ENCODE measurements around the gene FOLR2.
"Not testable (repeated sequence)": the region's sequence is repeated elsewhere in the genome, so short reads cannot be mapped to it uniquely, and the experiment has no call there.

The FOLR2 gene

DNA sequence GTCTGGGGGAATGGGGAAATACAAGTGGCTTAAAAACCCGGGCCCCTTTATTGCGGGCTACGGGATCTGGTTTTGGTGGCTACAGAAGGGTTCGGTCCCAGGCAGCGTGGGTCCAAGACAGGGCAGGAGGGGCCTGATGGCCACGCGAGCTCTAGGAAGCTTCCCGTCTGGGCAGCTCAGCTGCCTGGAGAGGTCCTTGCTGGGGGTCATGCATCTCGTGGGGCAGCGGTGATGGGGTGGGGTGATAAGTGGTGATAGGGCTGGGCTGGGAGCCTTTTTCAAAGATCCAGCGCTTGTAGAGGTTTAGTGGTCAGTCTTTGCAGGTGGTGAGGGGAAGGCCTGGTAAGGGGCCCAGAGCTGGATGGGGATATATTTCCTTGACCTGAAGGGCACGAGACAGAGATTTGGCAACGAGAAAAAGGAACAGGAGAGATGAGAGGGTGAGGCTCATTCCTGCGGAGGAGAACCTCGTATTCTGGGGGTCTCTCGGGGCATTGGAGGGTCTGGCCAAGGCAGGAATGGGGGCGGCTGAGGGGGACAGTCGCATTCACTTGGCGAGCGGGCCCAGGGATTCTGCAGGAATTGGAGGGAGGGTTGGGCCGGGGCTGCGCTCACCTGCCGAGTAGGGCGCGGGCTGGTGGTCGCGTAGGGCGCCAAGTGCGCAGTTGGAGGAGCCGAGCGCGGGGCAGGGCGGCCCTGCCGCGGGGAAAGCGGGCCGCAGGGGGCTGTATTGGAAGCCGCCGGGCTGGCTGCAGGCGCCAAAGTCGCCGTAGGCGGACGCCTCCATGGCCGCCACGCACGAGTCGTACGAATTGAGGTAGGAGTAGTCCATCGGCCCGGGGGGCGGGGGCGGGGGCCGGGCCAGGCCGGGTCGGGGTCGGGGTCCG lies 26.8 kb downstream of the FOLR2 start:
- no peak for DNase-seq

DNA sequence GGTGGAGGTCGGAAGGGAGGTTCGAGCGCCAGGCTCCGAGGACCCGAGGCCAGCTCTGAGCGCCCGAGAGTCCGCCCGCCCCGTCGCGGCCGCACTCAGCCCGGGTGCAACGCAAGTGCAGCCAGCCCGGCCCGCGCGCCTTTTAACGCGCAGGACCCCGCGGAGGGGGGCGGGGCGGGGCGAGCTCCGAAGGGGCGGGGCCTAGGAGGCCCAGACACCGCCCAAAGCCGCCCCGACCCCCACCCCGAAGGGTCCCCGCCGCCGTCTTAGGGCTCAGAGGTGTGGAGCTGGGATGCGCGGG lies 27.4 kb downstream of the FOLR2 start, which contains the start of gene PHOX2A:
TSS of gene PHOX2A (minus strand) at position 117 of the 301 bp plus-strand sequence. CDS start 172 bp downstream, outside the sequence.
- DNase-seq: no peak

DNA sequence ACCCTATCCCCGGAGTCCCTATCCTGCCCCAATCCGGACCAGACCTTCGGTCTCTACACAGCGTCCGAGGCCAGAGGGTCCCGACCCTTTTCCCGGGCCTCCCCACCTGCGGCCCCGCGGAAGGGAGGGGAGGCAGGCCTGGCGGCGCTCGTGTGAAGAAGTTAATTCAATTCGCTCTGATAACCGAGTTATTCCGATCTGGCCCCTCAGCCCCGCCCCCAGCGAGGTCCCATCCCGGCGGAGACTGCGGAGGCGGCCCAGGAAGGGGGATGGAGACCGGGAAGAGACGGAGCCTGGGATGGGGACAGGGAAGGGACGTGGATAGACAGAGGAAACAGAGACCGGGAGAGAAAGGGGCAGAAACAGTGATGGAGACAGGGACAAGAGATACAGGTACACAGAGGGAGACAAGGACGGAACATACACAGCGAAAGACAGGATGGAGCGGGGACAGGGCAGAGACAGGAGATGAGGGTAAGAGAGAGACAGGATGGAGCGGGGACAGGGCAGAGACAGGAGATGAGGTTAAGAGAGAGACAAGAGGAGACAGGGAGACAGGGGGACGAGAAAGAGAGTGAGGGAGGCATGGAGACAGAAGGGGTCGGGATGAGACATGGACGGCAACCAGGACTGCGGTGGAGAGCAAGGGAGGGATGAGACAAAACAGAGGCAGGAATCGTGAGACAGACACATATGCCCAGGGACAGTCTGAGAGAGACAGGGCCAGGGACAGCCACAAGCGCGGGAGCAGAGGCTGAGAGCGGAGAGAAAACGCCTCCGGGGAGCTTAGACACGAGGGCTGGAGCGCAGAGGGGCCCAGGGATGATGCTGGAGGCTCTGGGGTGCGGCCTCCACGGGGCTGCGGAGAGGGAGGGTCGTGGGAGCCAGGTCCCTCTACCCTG lies 28.0 kb downstream of the FOLR2 start:
- no peak for DNase-seq

DNA sequence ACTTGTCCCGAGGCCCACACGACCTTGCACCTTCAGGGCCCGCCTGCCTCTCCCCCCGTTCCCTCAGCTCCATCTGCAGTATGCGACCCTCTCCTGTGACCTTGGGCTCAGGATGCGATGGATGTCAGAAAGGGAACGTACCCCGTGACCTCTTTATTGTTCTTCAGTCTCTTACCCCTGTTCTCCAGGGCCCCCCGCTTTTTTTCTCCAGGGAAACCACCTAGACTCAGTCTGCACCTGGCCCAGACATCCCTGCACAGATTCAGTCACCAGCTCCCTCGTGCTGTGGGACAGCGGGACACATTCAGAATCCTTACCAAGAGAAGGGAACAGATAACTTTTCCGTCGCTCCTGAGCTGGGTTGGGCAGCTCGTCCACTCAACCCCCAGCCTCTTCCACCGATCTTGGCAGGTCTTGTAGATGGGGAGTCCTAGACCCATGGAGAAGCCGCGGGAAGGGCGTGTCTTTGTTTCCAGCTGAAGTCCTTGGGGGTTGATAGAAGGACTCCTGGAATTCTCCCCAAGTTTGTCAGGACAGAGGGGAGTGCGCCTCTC lies 28.7 kb downstream of the FOLR2 start:
- DNase-seq: no peak

DNA sequence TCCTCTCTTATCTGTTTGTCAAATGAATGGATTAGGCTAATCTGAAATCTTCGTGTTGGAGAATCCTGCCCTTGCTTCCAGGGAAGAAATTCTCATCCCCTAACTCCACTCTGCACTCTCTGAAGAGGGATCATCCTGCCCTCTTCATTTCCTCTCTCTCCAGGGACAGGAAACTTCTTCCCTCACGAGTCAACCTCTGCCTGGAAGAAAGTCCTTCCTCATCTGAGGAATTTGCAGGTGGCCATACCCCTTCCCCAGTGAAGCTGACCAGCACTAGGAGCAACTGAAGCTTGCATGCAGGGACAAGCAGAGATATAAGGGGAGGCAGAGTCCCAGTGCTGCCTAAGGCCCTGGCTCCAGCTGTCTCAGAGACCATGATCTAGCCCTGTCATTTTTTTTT lies 31.0 kb downstream of the FOLR2 start:
- DNase-seq: no peak

DNA sequence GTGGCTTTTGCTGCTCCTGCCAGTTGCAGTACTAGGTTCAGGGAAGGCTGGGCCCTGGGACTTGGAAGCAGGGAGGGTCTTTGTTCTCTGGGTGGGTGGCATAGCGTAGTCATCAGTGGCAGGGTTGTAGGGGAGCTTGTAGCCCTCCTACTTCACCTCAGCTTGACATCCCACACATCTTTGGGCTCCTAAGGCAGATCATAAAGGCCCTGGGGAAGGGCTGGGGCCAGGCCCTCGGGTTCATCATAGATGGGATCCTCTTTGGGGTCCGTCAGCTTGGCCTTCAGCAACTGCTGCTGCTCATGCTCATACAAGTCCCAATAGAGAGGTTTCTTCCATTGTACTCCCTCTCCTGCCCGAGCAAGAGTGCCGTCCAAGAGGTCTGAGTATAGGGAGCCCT lies 33.4 kb downstream of the FOLR2 start:
- no peak for DNase-seq

DNA sequence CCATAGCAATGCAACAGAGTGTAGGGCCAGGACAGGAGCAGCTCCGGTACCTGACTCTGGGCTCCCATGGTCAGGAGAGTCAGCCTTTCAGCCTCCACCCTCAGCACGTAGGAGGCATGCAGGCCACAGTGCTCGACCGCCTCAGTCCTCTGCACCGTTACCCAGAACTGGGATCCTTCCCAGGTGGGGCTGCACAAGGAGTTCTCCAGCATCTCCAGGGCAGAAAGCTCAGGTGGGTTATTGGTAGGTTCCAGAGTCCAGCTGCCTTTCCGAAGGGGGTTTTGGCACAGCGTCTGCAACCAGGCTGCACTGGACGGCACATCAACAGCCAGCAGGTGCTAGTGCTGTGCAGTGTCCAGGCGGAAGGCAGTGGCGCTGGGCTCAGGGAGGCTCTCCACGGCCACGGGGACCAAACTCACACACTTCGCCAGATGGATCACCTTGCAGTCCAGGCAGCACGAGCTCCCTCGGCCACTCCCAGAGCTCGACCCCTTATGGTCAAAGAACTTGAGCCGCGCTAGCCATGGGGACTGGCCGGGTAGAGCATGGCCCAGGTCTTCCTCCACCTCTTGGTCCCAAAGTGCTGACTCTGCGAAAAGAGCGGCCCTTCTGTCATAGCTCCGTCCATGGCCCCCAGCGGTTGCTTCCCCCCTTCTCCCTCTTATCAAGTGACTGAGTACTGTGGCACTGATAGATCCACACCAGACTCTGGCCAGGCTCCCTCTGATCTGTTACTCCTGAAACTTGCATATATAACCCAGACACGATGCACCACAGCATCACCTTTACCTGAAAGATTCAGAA lies 34.3 kb downstream of the FOLR2 start:
- DNase-seq: no peak

DNA sequence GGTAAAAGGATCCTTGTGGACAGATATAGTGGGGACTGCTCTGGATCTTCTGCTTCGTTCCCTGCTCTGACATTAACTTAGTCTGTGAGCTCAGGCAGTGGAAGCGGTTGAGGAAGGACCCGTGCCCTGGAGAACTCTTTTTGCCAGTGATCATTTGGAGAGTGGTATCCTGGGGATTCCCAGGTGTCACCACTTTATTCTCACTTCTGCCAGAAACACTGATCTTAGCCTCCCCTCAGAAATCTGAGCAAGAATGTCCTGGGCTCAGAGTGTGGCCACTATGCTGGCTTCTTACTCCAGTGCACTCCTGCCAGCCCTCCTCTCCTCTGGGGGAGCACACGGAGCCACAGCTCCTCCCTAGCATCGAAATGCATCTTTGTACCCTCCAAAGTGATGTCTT lies 35.0 kb downstream of the FOLR2 start:
- no peak for DNase-seq

DNA sequence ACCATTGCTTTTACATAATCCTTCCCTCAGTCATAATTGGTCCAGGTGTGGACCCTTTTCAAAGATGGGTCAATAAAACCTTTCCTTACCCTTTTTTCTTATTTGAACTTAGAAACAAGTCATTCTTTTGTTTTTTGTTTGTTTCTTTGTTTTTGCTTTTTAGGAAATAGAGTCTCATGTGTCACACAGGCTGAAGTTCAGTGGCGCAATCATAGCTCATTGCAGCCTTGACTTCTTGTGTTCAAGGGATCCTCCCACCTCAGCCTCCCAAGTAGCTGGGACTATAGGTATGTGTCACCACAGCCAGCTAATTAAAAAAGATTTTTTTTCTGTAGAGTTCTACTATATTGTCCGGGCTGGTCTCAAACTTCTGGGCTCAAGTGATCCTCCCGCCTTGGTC lies 36.8 kb downstream of the FOLR2 start:
- no peak for DNase-seq

DNA sequence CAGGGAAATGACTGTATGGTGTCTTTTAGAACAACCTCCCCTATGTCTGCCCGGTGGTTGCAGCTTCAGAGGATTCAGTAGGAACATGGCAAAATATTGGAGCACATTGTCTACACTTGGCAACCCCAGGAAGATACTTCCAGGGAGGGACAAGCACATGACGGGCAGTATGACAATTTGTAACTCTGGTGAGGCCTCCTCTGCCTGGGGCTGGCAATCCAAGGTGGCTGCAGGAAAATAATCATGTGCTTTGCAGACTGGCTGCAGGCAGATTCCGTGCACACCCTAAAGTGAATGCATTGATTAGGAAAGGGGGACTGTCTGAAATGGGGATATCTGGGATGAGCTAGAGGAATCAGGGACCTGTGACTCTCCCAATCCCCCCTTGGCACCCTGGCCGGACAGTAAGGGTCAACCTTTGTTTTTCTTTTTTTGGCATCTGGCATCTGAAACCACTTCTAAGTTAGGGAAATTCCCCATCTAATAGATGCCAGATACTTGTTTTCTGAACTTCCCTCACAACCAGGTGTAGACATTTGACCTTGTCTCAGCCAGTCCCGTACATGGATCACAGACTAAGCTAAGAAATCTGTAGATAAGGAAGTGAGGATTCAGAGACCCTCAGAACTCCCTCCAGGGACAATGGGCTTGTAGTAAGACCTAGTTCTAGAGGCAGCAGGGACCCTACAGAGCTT lies 37.9 kb downstream of the FOLR2 start:
- no peak for DNase-seq

DNA sequence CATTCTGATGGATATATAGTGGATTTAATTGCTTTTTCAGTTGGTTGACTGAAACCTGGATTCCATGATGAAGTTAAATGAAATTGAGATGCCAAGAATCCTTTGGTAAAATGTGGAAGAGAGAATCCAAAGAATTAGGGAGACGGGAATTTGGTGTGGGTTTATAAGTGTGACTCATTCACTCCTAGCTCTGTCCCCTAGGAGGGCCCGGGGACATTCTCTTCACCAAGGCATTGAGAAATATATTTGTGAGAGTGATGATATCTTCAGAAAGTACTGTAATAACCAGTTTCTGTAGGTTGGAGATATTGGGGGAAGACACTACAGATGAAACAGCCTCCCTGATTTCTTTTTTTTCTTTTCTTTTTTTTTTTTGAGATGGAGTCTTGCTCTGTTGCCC lies 41.0 kb downstream of the FOLR2 start:
- DNase-seq: no peak

DNA sequence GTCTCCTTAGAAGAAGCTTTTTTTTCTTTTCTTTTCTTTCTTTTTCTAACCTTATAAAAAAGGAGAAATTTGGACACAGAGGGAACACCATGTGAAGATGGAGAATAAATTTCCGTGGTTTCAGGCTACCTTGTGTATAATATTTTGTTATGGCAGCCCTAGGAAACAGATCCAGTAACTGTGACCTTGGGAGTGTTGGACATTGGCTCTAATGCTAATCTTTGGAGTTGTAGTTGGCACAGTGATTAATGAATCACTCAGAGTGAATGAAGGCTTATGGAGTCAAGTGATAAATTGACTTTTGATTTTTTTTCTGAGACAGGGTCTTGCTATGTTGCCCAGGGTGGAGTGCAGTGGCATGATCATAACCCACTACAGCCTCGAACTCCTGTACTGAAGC lies 42.9 kb downstream of the FOLR2 start:
- DNase-seq: no peak

DNA sequence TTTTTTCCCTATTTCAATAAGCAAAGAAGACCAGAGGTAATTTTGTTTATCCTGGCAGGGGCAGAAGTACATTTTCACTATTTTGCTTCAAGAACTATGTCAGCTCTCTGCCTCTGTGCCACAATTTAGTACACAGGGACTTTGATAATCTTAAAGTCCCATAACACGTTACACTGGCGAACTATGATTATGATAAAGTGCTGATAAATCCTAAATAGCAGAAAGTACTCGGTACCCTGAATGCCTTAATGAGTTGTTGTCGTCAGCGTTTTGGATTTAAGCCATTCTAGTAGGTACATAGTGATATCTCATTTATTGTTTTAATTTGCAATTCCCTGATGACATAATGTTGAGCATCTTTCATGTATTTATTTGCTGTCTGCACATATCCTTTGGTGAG lies 44.0 kb downstream of the FOLR2 start:
- no peak for DNase-seq

DNA sequence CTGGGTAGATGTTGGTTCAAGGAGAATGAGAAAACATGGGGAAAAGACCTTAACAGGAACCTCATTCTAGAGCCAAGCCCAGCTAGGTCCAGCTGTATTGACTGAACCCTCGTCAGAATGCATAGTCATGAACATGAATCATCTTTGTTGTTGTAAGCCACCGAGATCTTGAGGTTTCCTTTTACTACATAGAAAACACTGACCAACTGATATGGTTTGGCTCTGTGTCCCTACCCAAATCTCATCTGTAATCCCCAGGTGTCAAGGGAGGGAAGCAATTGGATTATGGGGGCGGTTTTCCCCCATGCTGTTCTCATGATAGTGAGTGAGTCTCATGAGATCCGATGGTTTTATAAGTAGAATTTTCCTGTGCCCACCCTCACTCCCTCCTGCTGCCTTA lies 46.8 kb downstream of the FOLR2 start:
- no peak for DNase-seq

DNA sequence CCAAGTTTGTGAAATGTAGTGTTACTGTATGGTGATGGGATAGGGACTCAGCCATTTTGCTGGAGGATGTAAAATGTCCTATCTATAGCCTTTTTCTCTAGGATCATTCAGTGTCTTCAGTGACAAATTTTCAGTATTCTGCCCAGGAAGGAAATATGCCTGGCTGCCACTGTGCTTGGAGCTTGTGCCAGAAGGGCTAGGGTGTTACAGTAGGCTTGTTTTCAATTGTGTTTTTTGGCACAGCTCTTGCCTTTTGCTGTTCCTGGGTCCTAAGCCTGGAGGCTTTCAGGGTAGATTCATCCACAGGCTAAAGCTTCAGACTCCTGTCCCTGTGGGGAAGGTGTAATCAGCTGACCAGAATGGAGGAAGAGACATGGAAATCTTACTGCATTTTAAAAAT lies 49.4 kb downstream of the FOLR2 start:
- DNase-seq: no peak

DNA sequence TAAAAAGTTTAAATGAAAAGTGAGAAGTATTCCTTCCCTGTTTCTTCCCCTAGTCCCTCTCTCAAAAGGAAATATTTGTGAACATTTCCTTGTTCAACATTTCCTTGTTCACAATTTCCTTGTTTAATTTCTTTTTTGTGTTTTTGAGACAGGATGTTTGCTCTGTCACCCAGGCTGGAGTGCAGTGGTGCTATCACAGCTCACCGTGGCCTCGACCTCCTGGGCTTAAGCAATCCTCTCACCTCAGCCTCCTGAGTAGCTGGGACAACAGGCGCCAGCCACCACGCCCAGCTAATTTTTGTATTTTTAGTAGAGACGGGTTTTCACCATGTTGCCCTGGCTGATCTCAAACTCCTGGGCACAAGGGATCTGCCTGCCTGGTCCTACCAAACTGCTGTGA lies 50.4 kb downstream of the FOLR2 start:
- not testable (repeated sequence) for DNase-seq

DNA sequence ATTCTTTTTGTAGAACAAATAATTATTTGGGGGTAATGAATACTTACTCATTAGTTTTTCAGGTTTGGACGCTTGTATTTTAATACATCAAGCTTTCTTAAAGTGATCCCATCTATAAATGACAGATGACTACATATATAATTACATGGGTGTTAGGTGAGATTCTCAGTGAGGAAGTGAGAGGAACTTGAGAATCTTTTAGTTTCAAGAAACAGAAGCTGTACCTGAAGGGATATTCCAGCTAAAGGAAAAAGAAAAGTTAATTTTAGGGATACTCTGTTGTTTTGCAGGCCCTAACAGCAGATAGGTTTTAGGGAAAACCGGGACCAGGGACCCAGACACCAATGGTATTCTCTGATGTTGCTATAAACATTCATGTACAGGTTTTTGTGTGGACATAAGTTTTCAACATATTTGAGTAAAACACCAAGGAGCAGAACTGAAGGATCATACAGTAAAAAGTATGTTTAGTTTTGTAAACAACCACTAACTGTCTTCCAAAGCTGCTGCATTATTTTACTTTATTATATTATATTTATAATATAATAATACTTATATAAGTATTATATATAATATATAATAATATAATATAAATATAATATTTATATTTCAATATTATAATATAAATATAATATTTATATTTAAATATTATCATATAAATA lies 51.5 kb downstream of the FOLR2 start:
- no peak for DNase-seq

All from activated naive CD4-positive, alpha-beta T cell treated with anti-CD3 and anti-CD28 coated beads, Interleukin-2, amount 50 U/mL, for 16 hours (primary cell).